HG02885 (cell line): ENCODE results near the gene AFAP1L1.

Experiments used
- ATAC-seq: cut with Tn5 transposase; IDR thresholded peaks from one replicate; pipeline ENCODE4 v1.9.1; 2021; ENCODE audit warnings: mild to moderate bottlenecking; ENCODE audit not compliant: unreplicated experiment, poor library complexity

Gene AFAP1L1

GRCh38 chr5:149271716-149272563, at the start of gene AFAP1L1:
AFAP1L1 (plus strand) TSS chr5:149271859; CDS start chr5:149271969, 110 bp downstream.
- ATAC-seq: no peak

- no peak for ATAC-seq
Observed at GRCh38 chr5:149223081-149223848, 48.4 kb upstream of the AFAP1L1 start.

GRCh38 chr5:149224282-149224681, 47.4 kb upstream of the AFAP1L1 start:
- ATAC-seq: no peak

DNA sequence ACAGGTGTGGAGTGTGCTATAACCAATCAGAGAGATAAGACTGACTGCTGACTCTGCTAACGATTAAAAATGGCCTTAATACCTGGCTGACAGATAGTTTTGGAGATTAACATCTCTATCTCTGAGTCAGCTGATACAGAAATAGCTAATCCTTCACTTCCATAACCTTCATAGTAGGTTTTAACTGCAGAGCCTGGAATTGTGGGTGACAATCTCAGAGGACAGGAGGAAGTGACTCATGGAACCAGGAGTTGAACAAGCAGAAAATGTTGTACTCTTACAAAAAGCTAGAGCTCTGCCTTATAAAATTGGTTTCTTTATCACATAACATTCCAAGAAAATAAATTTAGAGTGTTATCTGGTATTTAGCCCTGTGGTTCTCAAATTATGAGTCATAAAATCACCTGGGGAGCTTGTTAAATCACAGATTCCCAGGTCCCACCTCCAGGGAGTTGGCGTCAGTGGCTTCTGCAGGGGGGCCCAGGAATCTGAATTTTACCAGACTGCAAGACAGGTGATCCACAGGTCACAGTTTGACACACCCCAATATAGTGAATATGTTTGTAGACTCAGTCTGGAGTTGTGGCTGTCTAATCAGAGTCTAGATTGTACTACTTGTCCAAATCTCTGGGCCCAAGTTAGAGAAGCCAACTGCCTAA, 44.4 kb upstream of the AFAP1L1 start:
- ATAC-seq: no peak

GRCh38 chr5:149228618-149229297, 42.9 kb upstream of the AFAP1L1 start:
- no peak for ATAC-seq

DNA sequence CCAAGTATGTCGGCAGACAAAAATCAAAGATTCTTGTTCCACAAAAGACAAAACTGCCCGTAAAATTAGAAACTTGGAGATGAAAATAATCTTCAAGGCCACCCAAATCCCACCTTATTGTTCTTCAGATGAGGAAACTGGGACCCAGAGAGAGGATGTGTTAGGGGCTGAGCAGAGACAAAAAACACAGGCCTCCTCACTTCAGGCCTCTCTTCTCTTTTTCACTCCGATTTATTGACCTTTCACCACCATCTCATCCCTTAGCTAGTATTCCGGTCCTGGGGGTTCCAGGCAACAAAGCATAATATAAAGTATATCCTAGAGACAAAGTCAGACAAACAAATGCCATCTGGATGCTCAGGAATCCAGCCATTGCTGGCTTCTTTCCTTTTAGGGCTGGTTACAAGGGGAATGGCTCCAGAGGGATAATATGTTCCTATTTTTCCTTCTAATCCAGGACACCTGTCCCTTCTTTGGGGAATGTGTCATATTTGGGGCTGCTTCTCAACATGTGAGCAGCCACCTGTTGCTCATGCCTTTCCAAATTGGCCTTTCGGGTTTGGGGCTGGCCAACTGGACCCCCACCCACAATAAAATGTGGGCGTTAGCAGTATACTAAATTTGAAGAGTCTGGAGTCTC, 42.2 kb upstream of the AFAP1L1 start:
- no peak for ATAC-seq

DNA sequence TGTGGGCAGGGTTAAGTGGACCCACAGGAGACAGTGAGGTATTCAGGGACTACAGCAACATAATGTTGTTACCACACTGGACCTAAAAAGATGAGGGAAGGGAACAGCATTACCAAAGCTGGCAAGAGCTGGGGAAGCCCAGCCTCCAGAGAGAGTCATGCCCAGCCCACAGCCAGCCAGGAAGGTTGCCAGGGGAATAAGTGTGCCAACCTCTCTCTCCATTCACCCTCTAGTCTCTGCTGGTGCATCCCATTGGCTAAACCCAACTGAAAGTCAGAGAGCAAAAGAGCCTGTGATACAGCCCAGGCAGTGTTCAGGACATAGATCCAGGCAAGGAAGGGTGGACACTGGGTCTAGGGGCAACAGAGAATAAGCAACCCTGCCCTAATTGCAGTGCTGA, 35.8 kb upstream of the AFAP1L1 start:
- ATAC-seq: no peak

- ATAC-seq: no peak
Observed at GRCh38 chr5:149237662-149238061, 34.0 kb upstream of the AFAP1L1 start.

DNA sequence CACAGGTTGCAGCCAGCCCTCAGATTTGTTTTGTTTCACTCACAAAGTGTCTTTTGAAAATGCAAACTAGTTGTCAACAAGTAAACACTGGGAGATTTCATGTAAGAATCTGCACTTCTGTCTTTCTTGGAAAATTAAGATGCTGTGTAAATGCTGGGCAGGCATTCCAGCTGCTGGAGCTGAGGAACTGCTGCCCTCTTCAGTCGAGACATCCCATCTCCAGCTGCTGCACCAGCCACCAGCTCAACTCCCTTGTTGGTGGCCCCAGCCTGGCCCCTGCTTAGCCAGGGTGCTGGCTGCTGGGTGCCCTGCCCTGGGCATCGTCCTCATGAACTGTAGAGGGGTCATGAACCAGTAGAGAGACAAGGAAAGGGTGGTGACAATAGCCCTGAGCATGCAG, 33.1 kb upstream of the AFAP1L1 start:
- no peak for ATAC-seq

DNA sequence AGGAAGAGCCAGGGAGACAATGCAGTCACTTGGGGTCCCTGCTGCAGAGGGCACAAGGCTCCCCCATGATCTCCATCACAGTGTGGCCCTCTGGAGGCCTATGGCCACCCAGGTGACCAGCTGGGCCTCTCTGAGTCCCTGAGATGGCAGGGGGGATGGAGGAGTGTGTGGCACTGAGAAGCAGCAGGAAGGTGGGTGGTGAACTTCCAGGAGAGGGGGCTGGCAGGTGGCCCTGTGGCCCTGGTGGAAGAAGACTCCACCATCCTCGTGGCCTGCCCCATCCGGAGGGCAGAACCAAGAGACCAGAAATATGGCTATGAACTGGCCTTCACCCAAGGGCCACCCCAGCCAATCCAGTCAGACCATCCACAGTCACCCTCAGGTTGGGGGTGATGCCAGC, 31.7 kb upstream of the AFAP1L1 start:
- no peak for ATAC-seq

DNA sequence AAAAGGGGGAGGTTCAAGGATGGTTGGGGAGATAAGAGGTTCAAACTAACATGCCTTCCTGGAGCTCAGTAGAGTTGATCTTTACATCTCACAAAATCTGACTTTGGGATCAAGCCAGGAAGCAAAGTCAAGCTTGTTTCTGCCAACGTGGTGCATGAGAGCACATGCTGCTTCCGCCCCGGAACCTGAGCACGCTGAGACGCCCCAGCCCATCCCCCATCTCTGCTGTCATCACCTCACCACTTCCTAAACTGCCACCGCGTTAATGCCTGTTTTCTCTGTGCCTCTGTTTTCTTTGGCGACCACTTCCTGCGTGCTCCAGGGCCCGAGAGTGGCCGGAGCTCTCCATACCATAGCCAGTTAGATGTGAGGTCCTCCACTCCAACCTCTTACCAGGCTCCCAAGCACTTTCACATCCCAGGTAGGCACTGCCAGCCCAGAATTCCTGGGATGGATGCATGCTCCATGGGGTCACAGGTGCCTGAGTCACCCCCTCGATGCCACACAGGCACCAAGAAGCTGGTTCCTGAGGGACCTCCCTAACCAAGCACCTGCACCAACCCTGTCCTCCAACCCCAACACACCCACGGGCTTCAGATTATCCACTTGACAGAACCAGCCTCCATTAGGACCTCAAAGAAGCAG, 31.2 kb upstream of the AFAP1L1 start:
- no peak for ATAC-seq

DNA sequence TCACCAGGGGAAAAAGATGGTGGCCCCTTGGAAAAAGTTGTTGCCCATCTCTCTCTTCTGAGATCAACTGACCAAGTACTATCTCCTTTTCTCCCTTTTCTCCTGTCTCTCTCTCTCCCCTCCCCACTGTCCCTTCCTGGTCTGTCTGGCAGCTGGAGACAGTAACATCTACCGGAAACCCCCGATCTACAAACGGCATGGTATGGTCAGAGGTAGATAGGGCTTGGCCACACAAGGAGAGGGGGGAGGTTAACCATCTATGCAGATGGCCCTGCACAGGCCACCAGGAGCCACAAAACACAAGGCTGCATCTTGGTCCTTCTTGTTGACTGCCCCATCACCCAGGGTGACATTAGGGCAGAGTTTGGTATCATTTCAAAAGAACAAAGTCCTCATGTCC, 29.3 kb upstream of the AFAP1L1 start:
- no peak for ATAC-seq

DNA sequence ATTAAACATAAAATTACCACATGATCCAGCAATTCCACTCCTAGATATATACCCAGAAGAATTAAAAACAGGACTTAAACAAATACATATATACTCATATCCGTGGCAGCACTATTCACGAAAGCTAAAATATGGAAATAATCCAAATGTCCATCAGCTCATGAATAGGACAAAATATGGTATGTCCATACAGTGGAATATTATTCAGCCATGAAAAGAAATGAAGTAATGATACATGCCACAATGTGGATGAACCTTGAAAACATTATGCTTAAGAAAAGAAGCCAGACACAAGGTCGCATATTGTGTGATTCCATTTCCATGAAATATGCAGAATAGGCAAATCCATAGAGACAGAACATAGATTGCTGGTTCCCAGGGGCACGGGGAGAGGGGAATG, 24.8 kb upstream of the AFAP1L1 start:
- ATAC-seq: no peak

DNA sequence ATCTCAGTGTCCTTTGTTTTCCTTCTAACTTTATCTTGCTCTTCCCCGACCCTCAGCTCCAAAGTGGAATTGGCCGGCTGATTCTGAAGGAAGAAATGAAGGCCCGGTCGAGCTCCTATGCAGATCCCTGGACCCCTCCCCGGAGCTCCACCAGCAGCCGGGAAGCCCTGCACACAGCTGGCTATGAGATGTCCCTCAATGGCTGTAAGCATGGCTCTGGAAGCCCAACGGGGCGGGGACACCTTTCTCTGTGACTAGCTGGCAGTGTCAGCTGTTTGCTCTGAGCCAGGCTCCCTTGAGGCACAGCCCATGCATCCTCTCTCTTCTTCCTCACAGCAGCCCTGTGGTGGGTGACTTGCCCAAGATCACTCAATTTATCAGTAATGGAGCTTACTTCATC, 23.9 kb upstream of the AFAP1L1 start:
- no peak for ATAC-seq

GRCh38 chr5:149251546-149251945, 20.1 kb upstream of the AFAP1L1 start:
- no peak for ATAC-seq

DNA sequence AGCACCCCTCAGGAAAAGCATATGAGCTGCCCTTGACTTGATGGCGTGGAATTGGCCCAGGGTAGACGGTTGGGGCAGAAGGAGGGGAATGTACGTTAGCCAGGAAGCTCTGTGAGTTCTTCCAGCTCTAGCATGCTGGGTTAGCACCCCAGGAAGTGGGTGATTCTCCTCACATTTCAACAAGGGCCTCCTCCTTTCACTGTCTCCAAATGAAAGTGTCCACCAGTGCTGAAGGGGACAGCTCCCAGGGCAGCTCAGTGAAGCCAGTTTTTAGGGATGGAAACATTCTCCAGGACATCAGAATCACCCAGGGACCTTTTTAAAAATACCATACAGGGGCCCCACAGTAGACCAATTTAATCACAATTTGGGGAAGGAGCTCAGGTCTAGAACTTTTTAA, 17.2 kb upstream of the AFAP1L1 start:
- no peak for ATAC-seq

DNA sequence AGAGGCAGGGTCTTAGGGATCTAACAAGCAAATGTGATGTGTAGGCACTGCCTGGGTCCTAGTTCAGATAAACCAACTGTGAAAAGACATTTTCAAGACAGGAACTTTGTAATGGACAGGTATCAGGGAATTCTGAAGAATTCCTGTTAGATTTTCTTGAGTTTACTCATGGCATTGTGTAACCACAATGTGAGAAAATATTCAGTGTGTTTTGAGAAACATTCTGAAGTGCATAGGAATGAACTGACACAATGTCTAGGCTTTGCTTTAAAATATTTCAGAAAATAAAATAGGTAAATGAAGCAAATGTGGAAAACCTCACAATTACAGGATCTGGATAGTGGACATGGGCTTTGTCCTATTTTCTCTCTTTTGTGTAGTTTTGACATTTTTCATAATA, 15.2 kb upstream of the AFAP1L1 start:
- no peak for ATAC-seq

DNA sequence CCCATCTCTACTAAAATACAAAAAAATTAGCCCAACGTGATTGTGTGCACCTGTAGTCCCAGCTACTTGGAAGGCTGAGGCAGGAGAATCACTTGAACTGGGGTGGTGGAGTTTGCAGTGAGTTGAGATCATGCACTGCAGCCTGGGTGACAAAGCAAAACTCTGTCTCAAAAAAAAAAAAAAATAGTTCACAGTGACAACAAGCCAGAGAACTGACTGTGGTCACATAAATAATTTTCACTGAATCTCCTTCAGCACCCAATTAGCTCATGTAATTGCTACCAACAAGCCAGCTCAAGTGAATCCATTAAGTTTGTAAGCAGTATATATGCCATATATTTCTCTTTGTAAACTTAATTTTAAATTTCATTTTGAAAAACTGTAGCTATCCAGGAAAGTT, 14.5 kb upstream of the AFAP1L1 start:
- no peak for ATAC-seq

- no peak for ATAC-seq
Observed at GRCh38 chr5:149257889-149258705, 13.6 kb upstream of the AFAP1L1 start.
